HG02973 (cell line): Measurements from ENCODE around the gene COG7.

ENCODE experiments used
- ATAC-seq: cut with Tn5 transposase; IDR thresholded peaks from one replicate; pipeline ENCODE4 v1.9.1; 2021; ENCODE audit warnings: moderate library complexity; ENCODE audit not compliant: unreplicated experiment

Gene COG7

GRCh38 chr16:23365602-23366240, 87.3 kb downstream of the COG7 start:
- ATAC-seq = no peak

GRCh38 chr16:23362460-23363317, 90.3 kb downstream of the COG7 start:
- no peak for ATAC-seq

GRCh38 chr16:23359092-23359760, 93.8 kb downstream of the COG7 start:
- ATAC-seq = no peak

DNA sequence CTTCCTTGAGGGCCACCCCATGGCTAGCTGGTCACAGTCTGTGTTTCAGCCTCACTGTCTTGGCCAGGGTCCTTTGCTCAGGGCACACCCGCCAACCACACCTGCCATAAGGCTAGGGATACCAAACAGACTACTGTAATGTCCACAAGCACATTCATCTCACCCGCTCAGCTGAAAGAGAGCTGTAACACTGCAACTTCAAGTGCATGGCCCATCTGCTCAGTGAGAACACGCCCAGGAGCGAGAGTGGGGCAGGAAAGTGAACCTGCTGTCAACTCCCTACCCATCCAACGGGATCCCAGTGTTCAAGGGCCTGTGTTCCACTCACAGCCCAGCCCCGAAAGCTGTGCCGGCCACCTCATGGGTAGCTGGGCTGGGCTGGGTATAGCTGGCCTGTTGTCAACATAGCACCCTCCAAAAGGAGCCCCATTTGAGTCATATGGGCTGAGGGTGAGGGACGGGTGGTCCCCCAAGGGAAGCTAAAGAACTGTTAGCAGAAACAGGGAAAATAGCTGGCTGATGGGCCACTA, 95.2 kb downstream of the COG7 start:
- ATAC-seq = no peak

DNA sequence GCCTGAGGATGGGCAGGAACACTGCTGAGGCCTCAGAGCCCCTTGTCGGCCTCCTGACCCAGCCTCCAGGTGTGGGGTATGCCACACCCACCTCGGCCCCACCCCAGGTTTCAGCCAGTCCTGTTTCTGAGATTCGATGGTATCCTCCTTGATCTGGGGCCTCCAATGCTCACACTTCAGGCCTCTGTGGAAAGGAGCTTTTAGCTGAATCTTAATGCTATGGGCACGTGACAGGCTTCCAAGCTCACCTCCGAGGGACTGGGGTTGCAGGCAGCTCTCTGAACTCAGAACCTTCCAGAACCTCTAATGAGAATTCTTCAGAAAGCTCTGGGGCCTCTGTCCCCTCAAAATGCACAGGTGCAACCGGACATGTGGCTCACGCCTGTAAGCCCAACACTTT, 96.0 kb downstream of the COG7 start:
- ATAC-seq = no peak

DNA sequence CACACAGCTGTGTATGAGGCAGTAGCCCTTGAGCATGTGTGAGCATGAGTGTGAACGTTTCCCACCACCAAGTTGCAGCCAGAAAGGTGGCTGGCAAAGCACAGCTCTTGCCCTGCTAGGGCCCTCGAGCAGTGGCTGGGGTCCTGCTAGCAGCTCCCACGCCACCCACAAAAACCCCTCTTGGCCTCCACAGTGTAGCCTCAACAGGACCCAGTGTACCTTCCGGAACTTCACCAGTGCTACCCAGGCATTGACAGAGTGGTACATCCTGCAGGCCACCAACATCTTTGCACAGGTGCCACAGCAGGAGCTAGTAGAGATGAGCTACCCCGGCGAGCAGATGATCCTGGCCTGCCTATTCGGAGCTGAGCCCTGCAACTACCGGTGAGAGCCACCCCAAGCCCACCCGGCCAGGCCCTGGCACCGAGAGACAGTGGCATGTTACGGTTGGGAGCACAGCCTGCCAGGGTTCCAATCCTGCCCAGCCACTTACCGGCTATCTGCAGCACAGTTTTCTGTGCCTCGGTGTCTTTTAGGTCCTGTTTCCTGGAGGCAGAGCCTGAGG, 97.8 kb downstream of the COG7 start:
- ATAC-seq = no peak

DNA sequence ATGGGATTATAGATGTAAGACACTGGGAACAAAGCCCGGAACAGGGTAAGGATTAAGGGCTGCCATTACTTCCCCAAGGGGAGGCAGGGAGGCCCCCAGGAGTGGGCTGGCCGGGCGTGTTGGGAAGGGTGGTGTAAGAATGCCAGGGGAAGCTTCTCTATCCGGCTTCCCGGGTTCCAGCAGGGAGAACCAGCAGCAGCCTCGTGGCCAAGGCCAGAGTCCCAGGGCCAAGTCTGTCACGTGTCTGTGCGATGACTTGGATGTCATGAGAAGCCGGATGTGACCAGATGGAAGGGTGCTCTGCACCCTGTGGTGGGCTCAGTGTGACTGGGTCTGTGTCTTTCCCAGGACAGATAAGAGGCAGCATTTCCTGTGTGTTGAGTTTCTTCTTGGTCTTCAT, 98.7 kb downstream of the COG7 start:
- ATAC-seq = no peak

- no peak for ATAC-seq
Measured at GRCh38 chr16:23353440-23353839, 99.5 kb downstream of the COG7 start.

GRCh38 chr16:23351360-23351759, 101.6 kb downstream of the COG7 start:
- ATAC-seq = no peak

DNA sequence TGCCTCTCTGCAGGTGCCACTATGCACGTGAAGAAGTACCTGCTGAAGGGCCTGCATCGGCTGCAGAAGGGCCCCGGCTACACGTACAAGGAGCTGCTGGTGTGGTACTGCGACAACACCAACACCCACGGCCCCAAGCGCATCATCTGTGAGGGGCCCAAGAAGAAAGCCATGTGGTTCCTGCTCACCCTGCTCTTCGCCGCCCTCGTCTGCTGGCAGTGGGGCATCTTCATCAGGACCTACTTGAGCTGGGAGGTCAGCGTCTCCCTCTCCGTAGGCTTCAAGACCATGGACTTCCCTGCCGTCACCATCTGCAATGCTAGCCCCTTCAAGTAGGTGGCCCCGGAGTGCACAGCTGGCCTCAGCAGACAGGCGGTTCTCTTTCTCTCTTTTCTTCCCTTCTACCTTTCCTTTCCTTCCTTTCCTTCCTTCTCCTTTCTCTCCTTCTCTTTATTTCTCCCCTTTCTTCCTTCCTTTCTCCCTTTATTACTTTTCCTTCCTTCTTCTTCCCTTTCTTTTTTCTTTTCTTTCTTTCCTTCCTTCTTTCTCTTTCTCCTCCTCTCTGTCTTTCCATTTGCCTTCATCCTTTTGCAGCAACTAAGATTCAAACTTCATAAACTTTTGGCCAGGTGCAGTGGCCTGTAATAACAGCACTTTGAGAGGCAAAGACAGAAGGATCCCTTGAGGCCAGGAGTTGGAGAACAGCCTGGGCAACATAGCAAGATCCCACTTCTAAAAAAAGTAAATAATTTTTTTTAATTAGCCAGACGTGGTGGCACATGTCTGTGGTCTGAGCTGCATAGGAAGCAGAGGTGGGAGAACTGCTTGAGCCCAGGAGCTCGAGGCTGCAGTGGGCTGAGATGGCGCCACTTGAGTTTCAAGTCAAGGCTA, 104.2 kb downstream of the COG7 start:
- no peak for ATAC-seq

DNA sequence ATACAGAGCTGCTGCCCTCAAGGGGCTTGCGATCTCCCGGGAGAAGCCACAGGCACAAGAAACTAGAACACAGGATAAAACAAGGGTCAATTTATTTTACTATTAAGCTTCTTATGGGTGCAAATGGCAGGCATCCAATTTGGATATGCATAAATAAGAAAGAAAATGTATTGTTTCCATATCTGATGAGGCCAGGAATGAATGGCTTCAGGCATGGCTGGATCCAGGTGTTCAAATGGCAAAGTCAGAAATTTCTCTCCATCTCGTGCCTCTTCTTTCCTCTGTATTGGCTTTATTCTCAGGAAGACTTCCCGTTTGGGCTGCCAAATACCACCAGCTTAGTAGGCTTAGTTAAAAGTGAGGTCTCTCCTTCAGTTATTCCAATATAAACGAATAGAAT, 107.8 kb downstream of the COG7 start:
- no peak for ATAC-seq

GRCh38 chr16:23343643-23344612, 109.1 kb downstream of the COG7 start:
- ATAC-seq = no peak

DNA sequence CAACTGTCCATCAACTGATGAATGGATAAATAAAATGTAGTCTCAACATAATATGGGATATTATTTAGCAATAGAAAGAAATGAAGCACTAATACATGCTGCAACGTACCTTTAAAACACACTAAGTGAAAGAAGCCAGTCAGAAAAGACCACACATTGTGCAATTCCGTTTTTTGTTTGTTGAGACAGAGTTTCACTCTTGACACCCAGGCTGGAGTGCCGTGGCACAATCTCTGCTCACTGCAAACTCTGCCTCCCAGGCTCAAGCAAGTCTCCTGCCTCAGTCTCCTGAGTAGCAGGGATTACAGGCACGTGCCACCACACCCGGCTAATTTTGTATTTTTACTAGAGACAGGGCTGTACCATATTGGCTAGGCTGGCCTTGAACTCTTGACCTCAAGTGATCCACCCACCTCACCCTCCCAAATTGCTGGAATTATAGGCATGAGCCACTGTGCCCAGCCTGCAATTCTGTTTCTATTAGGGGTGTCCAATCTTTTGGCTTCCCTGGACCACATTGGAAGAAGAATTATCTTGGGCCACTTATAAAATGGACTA, 110.8 kb downstream of the COG7 start:
- ATAC-seq = no peak

DNA sequence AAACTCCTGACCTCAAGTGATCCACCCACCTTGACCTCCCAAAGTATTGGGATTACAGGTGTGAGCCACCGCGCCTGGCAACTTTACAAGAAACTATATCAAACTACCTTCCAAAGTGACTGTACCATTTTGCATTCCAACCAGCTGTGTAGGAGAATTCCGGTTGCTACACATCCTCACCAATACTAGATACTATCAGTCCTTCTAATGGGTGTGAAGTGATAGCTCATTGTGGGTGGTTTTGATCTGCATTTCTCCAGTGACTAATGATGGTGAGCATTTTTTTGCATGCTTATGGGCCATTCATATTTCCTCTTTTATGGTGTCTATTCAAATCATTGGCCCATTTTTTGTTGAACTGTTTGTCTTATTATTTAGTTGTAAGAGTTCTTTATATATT, 113.2 kb downstream of the COG7 start:
- ATAC-seq = no peak
